Activated T-helper 9 cell treated with anti-CD3 and anti-CD28 coated beads, Interleukin-2, amount 50 U/mL, for 16 hours (primary cell): Measurements from ENCODE around the gene PATL2.
"Not testable (repeated sequence)": the region's sequence is repeated elsewhere in the genome, so short reads cannot be mapped to it uniquely, and the experiment has no call there.

ENCODE experiments used
- DNase-seq: peaks from one replicate; pipeline ENCODE4 v3.0.0-alpha.2; 2020; ENCODE audit warnings: low read depth

The PATL2 gene

GRCh38 chr15:44647036-44647435 is 64.1 kb downstream of the PATL2 start:
- no peak for DNase-seq

GRCh38 chr15:44646460-44646859 is 64.7 kb downstream of the PATL2 start:
- no peak for DNase-seq

- no peak for DNase-seq
Measured at GRCh38 chr15:44641651-44642050, 69.5 kb downstream of the PATL2 start.

- DNase-seq, result no peak
Measured at GRCh38 chr15:44636976-44637375, 74.1 kb downstream of the PATL2 start.

GRCh38 chr15:44633603-44634002 is 77.5 kb downstream of the PATL2 start:
- DNase-seq, result no peak

- DNase-seq, result not testable (repeated sequence)
Measured at GRCh38 chr15:44625286-44625685, 85.8 kb downstream of the PATL2 start.

GRCh38 chr15:44623178-44623577 is 87.9 kb downstream of the PATL2 start:
- DNase-seq, result no peak

GRCh38 chr15:44620081-44620480 is 91.0 kb downstream of the PATL2 start:
- no peak for DNase-seq

GRCh38 chr15:44616974-44617373 is 94.1 kb downstream of the PATL2 start:
- no peak for DNase-seq
